HepG2 (cell line): ENCODE measurements around the gene KBTBD13. TPM values are rescaled to one million over a fixed set of nuclear protein-coding genes. Genes with fewer than 3 reads are reported as not detected.

Experiments used
- CBX5 ChIP-seq: sonication (generic); formaldehyde crosslinking; IDR thresholded peaks from 2 replicates; pipeline ENCODE4 v1.4.0; 2020; ENCODE audit warnings: missing genetic modification reagents, borderline replicate concordance
- CREM ChIP-seq, 2 experiments: sonication (generic) in 1 of 2; formaldehyde crosslinking in 1 of 2; IDR thresholded peaks; 2 replicates each; pipeline versions ENCODE4 v1.4.0 to v1.6.1; 2016 to 2020; ENCODE audit warnings: antibody characterized with exemption in 1 of 2, mild to moderate bottlenecking in 1 of 2, missing genetic modification reagents in 1 of 2
- FOXJ3 ChIP-seq: sonication (generic); formaldehyde crosslinking; IDR thresholded peaks from 2 replicates; pipeline ENCODE4 v1.4.0; 2020; ENCODE audit warnings: missing genetic modification reagents, mild to moderate bottlenecking, borderline replicate concordance
- FOXO1 ChIP-seq: sonication (generic); formaldehyde crosslinking; IDR thresholded peaks from 2 replicates; pipeline ENCODE4 v1.4.0; 2020; ENCODE audit warnings: missing genetic modification reagents
- GLI4 ChIP-seq: sonication (generic); formaldehyde crosslinking; IDR thresholded peaks from 2 replicates; pipeline ENCODE4 v1.5.1; 2020; ENCODE audit warnings: missing genetic modification reagents, mild to moderate bottlenecking, moderate library complexity, borderline replicate concordance
- HCFC1 ChIP-seq: fragments of 150-350 bp; IDR thresholded peaks from 2 replicates; pipeline ENCODE4 v1.6.1; 2014; ENCODE audit warnings: low read depth, low read length
- HNRNPLL ChIP-seq: fragments of 200-400 bp; formaldehyde crosslinking; IDR thresholded peaks from 2 replicates; pipeline ENCODE4 v1.6.1; 2017; ENCODE audit warnings: mild to moderate bottlenecking, low read depth, low read length; ENCODE audit not compliant: poor library complexity, severe bottlenecking
- KAT2B ChIP-seq: fragments of 150-350 bp; IDR thresholded peaks from 2 replicates; pipeline ENCODE4 v1.6.1; 2014; ENCODE audit warnings: low read depth, low read length, borderline replicate concordance
- MTA1 ChIP-seq: sonication (generic); formaldehyde crosslinking; IDR thresholded peaks from 2 replicates; pipeline ENCODE4 v1.4.0; 2020; ENCODE audit warnings: missing genetic modification reagents, mild to moderate bottlenecking, borderline replicate concordance
- PHB2 ChIP-seq: fragments of 450-650 bp; IDR thresholded peaks from 2 replicates; pipeline ENCODE4 v1.6.1; 2018; ENCODE audit not compliant: partially characterized antibody
- RFXANK ChIP-seq: IDR thresholded peaks from 2 replicates; pipeline ENCODE4 v1.6.1; 2016
- SATB2 ChIP-seq: sonication (generic); formaldehyde crosslinking; IDR thresholded peaks from 2 replicates; pipeline ENCODE4 v1.5.0; 2020; ENCODE audit warnings: missing genetic modification reagents
- SP1 ChIP-seq, 2 experiments: fragments of 450-650 bp in 1 of 2; sonication (generic) in 1 of 2; formaldehyde crosslinking in 1 of 2; IDR thresholded peaks; 2 replicates each; pipeline versions ENCODE4 v1.4.0 to v1.6.1; 2016 to 2020; ENCODE audit warnings: missing genetic modification reagents in 1 of 2
- SP140L ChIP-seq: sonication (generic); formaldehyde crosslinking; IDR thresholded peaks from 2 replicates; pipeline ENCODE4 v1.4.0; 2020; ENCODE audit warnings: missing genetic modification reagents, borderline replicate concordance
- SPEN ChIP-seq: sonication (generic); formaldehyde crosslinking; IDR thresholded peaks from 2 replicates; pipeline ENCODE4 v1.5.1; 2020; ENCODE audit warnings: low read depth, mild to moderate bottlenecking, missing genetic modification reagents
- TAF1 ChIP-seq: sonication (generic); formaldehyde crosslinking; IDR thresholded peaks from 2 replicates; pipeline ENCODE4 v1.4.0; 2020; ENCODE audit warnings: missing genetic modification reagents
- ZBTB1 ChIP-seq: sonication (generic); formaldehyde crosslinking; IDR thresholded peaks from 2 replicates; pipeline ENCODE4 v1.4.0; 2020; ENCODE audit warnings: missing genetic modification reagents, borderline replicate concordance
- ZC3H4 ChIP-seq: sonication (generic); formaldehyde crosslinking; IDR thresholded peaks from 2 replicates; pipeline ENCODE4 v1.4.0; 2020; ENCODE audit warnings: missing genetic modification reagents, borderline replicate concordance
- ZNF143 ChIP-seq: sonication (generic); formaldehyde crosslinking; IDR thresholded peaks from 2 replicates; pipeline ENCODE4 v1.4.0; 2020; ENCODE audit warnings: missing genetic modification reagents
- ZNF354B ChIP-seq: sonication (generic); formaldehyde crosslinking; IDR thresholded peaks from 2 replicates; pipeline ENCODE4 v1.8.0; 2022; ENCODE audit warnings: mild to moderate bottlenecking, missing genetic modification reagents
- ZNF382 ChIP-seq: sonication (generic); formaldehyde crosslinking; IDR thresholded peaks from 2 replicates; pipeline ENCODE4 v1.5.0; 2020; ENCODE audit warnings: missing genetic modification reagents, mild to moderate bottlenecking, borderline replicate concordance
- ZNF431 ChIP-seq: sonication (generic); formaldehyde crosslinking; IDR thresholded peaks from 2 replicates; pipeline ENCODE4 v1.9.0; 2022; ENCODE audit warnings: missing genetic modification reagents, low read depth, mild to moderate bottlenecking, borderline replicate concordance
- ZNF543 ChIP-seq: sonication (generic); formaldehyde crosslinking; IDR thresholded peaks from 2 replicates; pipeline ENCODE4 v1.4.0; 2020; ENCODE audit warnings: mild to moderate bottlenecking, missing genetic modification reagents
- polyA plus RNA-seq, 8 experiments: library from polyadenylated mRNA; depleted of rRNA in 3 of 8; stranded (reverse) in 7 of 8; unstranded in 1 of 8; fragments of >200 nt; fragmentation: Illumina TruSeq in 4 of 8; extraction: Trizol in 4 of 8; gene quantifications; 2 replicates each; pipeline versions ENCODE4 v1.2.1 to v1.2.3, GENCODE V29; 2011 to 2016; ENCODE audit warnings: low read depth in 4 of 8, missing spikeins in 1 of 8, mixed read lengths in 1 of 8; ENCODE audit not compliant: insufficient read depth in 1 of 8
- total RNA-seq, 5 experiments: library from RNA; depleted of rRNA; stranded (reverse); fragments of >200 nt; fragmentation: Illumina TruSeq; extraction: Trizol; gene quantifications; 2 replicates each; pipeline ENCODE4 v1.2.3, GENCODE V29; 2016; ENCODE audit warnings: low read depth in 1 of 5
- TF ChIP-seq, protein P1 (sequence below): sonication (generic); formaldehyde crosslinking; IDR thresholded peaks from 2 replicates; pipeline ENCODE4 v1.4.0; 2020; ENCODE audit warnings: missing genetic modification reagents, borderline replicate concordance
- TF ChIP-seq, protein P2 (sequence below): sonication (generic); formaldehyde crosslinking; IDR thresholded peaks from 2 replicates; pipeline ENCODE4 v1.4.0; 2020; ENCODE audit warnings: missing genetic modification reagents
- TF ChIP-seq, protein P3 (sequence below): sonication (generic); formaldehyde crosslinking; IDR thresholded peaks from 2 replicates; pipeline ENCODE4 v1.5.1; 2020; ENCODE audit warnings: mild to moderate bottlenecking, moderate library complexity, missing genetic modification reagents
- TF ChIP-seq, protein P4 (sequence below): IDR thresholded peaks from 2 replicates; pipeline ENCODE4 v1.6.1; 2016; ENCODE audit warnings: missing genetic modification reagents, missing compliant biosample characterization

Gene KBTBD13
- total and polyA plus RNA-seq, 2 of the 13 experiments (the other 11 are each of a cell fraction or from before 2014, with no cell fraction given) = not detected

DNA sequence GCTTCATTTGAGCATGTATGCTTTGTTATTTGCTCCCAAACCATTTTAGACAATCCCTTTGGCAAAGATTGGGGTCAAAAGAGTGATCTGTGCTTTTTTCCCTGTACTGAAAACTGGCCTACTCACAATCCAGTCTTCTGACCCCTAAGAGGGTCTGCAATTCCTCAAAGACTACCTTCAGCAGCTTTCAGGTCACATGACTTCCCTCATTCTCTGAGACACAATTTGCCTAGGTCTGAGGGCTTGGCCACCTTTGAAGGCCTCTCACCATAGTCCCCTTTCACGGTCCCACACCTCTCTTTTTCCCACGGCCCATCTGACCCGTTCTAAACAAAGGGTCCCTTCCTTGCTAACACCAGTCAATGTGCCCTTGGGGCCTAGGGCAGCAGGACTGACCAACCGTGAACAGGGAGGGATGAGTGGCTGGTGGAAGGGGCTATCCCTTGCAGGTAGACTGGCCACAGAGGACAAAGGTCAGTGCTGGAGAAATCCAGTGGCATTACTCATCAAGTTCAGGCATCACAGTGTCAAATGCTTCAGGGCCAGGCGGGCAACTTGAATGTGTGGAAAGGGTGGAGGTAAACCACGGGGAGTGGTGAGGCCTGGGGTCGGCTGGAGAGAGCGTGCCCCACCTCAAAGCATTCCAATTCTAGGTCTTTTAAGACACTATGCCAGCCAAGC is 19.5 kb upstream of the KBTBD13 start (continued):
- no peak for TF ChIP-seq SATB2 (CRISPR knock-in tag)
- no peak for TF ChIP-seq ZBTB1 (CRISPR knock-in tag)
- TF ChIP-seq HNRNPLL = no peak
- TF ChIP-seq MTA1 (CRISPR knock-in tag) = peak; percentile 91
- TF ChIP-seq, protein P1, sequence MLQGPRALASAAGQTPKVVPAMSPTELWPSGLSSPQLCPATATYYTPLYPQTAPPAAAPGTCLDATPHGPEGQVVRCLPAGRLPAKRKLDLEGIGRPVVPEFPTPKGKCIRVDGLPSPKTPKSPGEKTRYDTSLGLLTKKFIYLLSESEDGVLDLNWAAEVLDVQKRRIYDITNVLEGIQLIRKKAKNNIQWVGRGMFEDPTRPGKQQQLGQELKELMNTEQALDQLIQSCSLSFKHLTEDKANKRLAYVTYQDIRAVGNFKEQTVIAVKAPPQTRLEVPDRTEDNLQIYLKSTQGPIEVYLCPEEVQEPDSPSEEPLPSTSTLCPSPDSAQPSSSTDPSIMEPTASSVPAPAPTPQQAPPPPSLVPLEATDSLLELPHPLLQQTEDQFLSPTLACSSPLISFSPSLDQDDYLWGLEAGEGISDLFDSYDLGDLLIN = no peak
- no peak for TF ChIP-seq RFXANK (CRISPR knock-in tag)
- TF ChIP-seq FOXJ3 (CRISPR knock-in tag) = no peak
- TF ChIP-seq PHB2 = no peak
- TF ChIP-seq, protein P2, sequence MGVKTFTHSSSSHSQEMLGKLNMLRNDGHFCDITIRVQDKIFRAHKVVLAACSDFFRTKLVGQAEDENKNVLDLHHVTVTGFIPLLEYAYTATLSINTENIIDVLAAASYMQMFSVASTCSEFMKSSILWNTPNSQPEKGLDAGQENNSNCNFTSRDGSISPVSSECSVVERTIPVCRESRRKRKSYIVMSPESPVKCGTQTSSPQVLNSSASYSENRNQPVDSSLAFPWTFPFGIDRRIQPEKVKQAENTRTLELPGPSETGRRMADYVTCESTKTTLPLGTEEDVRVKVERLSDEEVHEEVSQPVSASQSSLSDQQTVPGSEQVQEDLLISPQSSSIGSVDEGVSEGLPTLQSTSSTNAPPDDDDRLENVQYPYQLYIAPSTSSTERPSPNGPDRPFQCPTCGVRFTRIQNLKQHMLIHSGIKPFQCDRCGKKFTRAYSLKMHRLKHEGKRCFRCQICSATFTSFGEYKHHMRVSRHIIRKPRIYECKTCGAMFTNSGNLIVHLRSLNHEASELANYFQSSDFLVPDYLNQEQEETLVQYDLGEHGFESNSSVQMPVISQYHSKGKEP (CRISPR knock-in tag) = no peak
- no peak for TF ChIP-seq ZNF354B
- no peak for TF ChIP-seq ZC3H4 (CRISPR knock-in tag)
- TF ChIP-seq, protein P3, sequence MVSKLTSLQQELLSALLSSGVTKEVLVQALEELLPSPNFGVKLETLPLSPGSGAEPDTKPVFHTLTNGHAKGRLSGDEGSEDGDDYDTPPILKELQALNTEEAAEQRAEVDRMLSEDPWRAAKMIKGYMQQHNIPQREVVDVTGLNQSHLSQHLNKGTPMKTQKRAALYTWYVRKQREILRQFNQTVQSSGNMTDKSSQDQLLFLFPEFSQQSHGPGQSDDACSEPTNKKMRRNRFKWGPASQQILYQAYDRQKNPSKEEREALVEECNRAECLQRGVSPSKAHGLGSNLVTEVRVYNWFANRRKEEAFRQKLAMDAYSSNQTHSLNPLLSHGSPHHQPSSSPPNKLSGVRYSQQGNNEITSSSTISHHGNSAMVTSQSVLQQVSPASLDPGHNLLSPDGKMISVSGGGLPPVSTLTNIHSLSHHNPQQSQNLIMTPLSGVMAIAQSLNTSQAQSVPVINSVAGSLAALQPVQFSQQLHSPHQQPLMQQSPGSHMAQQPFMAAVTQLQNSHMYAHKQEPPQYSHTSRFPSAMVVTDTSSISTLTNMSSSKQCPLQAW (CRISPR knock-in tag) = peak; percentile 74
- no peak for TF ChIP-seq ZNF431
- TF ChIP-seq FOXO1 (CRISPR knock-in tag) = peak; percentile 35; the same call in 1 of the 2 replicates
- TF ChIP-seq CREM (IDR thresholded peaks at IDR 0.05) = peak; percentile 25; the same call in 1 of the 2 replicates
- no peak for TF ChIP-seq CREM (CRISPR knock-in tag; IDR thresholded peaks at IDR 0.05)
- TF ChIP-seq HCFC1 = no peak
- TF ChIP-seq TAF1 = no peak
- TF ChIP-seq SP140L (CRISPR knock-in tag) = no peak
- TF ChIP-seq GLI4 (CRISPR knock-in tag) = no peak
- no peak for TF ChIP-seq SP1 (IDR thresholded peaks at IDR 0.05)
- no peak for TF ChIP-seq SP1 (CRISPR knock-in tag; IDR thresholded peaks at IDR 0.05)
- TF ChIP-seq CBX5 (CRISPR knock-in tag) = peak; percentile 74; the same call in 1 of the 2 replicates
- TF ChIP-seq SPEN (CRISPR knock-in tag) = peak; percentile 47; the same call in 1 of the 2 replicates
- TF ChIP-seq ZNF543 = no peak
- TF ChIP-seq ZNF382 (CRISPR knock-in tag) = no peak
- TF ChIP-seq ZNF143 (CRISPR knock-in tag) = no peak
- no peak for TF ChIP-seq KAT2B
- TF ChIP-seq, protein P4, sequence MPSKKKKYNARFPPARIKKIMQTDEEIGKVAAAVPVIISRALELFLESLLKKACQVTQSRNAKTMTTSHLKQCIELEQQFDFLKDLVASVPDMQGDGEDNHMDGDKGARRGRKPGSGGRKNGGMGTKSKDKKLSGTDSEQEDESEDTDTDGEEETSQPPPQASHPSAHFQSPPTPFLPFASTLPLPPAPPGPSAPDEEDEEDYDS = peak; percentile 62; the same call in 1 of the 2 replicates
